ENCODE results near the gene SH3PXD2A.

The SH3PXD2A gene

GRCh38 chr10:103712146-103712545, 143.2 kb downstream of the SH3PXD2A start:
- H3K4me1 ChIP-seq (ENCODE audit: control insufficient read depth, low read depth, low read length): no peaks in the 10 kb centered on the region
- no peak overlapping the region for H4K5ac ChIP-seq (ENCODE audit: low read length)
- no peak overlapping the region for H4K8ac ChIP-seq (ENCODE audit: low read depth, low read length)
- no peak overlapping the region for H2AK5ac ChIP-seq (ENCODE audit: low read length)
- H2BK120ac ChIP-seq (ENCODE audit: low read depth, low read length): no peak overlapping the region
- no peak overlapping the region for H2BK15ac ChIP-seq (replicated peaks; ENCODE audit: low read depth)
- H3K4ac ChIP-seq (ENCODE audit: low read depth, low read length): no peak overlapping the region
- no peak overlapping the region for H2BK5ac ChIP-seq (ENCODE audit: low read length)
- no peak overlapping the region for H3K56ac ChIP-seq (ENCODE audit: low read length)
- H3K27me3 ChIP-seq (ENCODE audit: insufficient read depth, low read length, poor library complexity): no peaks in the 10 kb centered on the region
- H3K18ac ChIP-seq (ENCODE audit: low read length): no peak overlapping the region
- H3K4me2 ChIP-seq (ENCODE audit: low read length): no peak overlapping the region
- H3K23ac ChIP-seq (ENCODE audit: low read length): no peak overlapping the region
- no peaks in the 10 kb centered on the region for H3K79me2 ChIP-seq (ENCODE audit: control insufficient read depth, insufficient read depth, low read length)
- H3K79me1 ChIP-seq (ENCODE audit: low read length): no peaks in the 10 kb centered on the region
- H3K36me3 ChIP-seq (ENCODE audit: control insufficient read depth, insufficient read depth, low read length): no peaks in the 10 kb centered on the region
- no peak for DNase-seq
- H3K4me3 ChIP-seq (ENCODE audit: low read length): no peak overlapping the region
- no peak overlapping the region for H3K27ac ChIP-seq (ENCODE audit: low read depth, low read length)
- H3K9ac ChIP-seq (ENCODE audit: low read length): no peak overlapping the region
- WGBS (ENCODE audit: extremely low coverage, insufficient coverage, low lambda C conversion rate): no CpG with 5 or more reads among the region's 5 CpGs

- no peak overlapping the region for H3K9ac ChIP-seq (ENCODE audit: low read length)
- no peak overlapping the region for H3K4ac ChIP-seq (ENCODE audit: low read depth, low read length)
- H3K4me3 ChIP-seq (ENCODE audit: low read length): no peak overlapping the region
- no peak overlapping the region for H3K18ac ChIP-seq (ENCODE audit: low read length)
- H3K56ac ChIP-seq (ENCODE audit: low read length): peak overlapping the region; percentile 22
- DNase-seq: no peak
- no peak overlapping the region for H3K4me2 ChIP-seq (ENCODE audit: low read length)
- H3K27ac ChIP-seq (ENCODE audit: low read depth, low read length): no peak overlapping the region
- H3K79me1 ChIP-seq (ENCODE audit: low read length): no peaks in the 10 kb centered on the region
- no peak overlapping the region for H2AK5ac ChIP-seq (ENCODE audit: low read length)
- no CpG with 5 or more reads among the region's 15 CpGs for WGBS (ENCODE audit: extremely low coverage, insufficient coverage, low lambda C conversion rate)
- no peaks in the 10 kb centered on the region for H3K36me3 ChIP-seq (ENCODE audit: control insufficient read depth, insufficient read depth, low read length)
- no peaks in the 10 kb centered on the region for H3K4me1 ChIP-seq (ENCODE audit: control insufficient read depth, low read depth, low read length)
- no peak overlapping the region for H2BK120ac ChIP-seq (ENCODE audit: low read depth, low read length)
- H3K27me3 ChIP-seq (ENCODE audit: insufficient read depth, low read length, poor library complexity): no peaks in the 10 kb centered on the region
- H2BK5ac ChIP-seq (ENCODE audit: low read length): no peak overlapping the region
- no peaks in the 10 kb centered on the region for H3K79me2 ChIP-seq (ENCODE audit: control insufficient read depth, insufficient read depth, low read length)
- H4K5ac ChIP-seq (ENCODE audit: low read length): no peak overlapping the region
- H4K8ac ChIP-seq (ENCODE audit: low read depth, low read length): no peak overlapping the region
- H3K23ac ChIP-seq (ENCODE audit: low read length): no peak overlapping the region
- H2BK15ac ChIP-seq (replicated peaks; ENCODE audit: low read depth): no peak overlapping the region
Measured at GRCh38 chr10:103711351-103711994, 143.9 kb downstream of the SH3PXD2A start.

- Histone ChIP-seq H3K79me1 (ENCODE audit: low read length) (no peaks in the 10 kb centered on the region), H3K4me3 (ENCODE audit: low read length) (no peak overlapping the region), H3K56ac (ENCODE audit: low read length) (no peak overlapping the region), H4K8ac (ENCODE audit: low read depth, low read length) (no peak overlapping the region), H3K18ac (ENCODE audit: low read length) (no peak overlapping the region), H3K79me2 (ENCODE audit: control insufficient read depth, insufficient read depth, low read length) (no peaks in the 10 kb centered on the region), H2BK15ac (replicated peaks; ENCODE audit: low read depth) (no peak overlapping the region), H2AK5ac (ENCODE audit: low read length) (no peak overlapping the region), H3K23ac (ENCODE audit: low read length) (no peak overlapping the region), H3K27ac (ENCODE audit: low read depth, low read length) (no peak overlapping the region), H3K4ac (ENCODE audit: low read depth, low read length) (no peak overlapping the region), H4K5ac (ENCODE audit: low read length) (no peak overlapping the region), H2BK5ac (ENCODE audit: low read length) (no peak overlapping the region), H3K9ac (ENCODE audit: low read length) (no peak overlapping the region), H2BK120ac (ENCODE audit: low read depth, low read length) (no peak overlapping the region), H3K36me3 (ENCODE audit: control insufficient read depth, insufficient read depth, low read length) (no peaks in the 10 kb centered on the region), H3K4me2 (ENCODE audit: low read length) (no peak overlapping the region), H3K4me1 (ENCODE audit: control insufficient read depth, low read depth, low read length) (no peaks in the 10 kb centered on the region), H3K27me3 (ENCODE audit: insufficient read depth, low read length, poor library complexity) (no peaks in the 10 kb centered on the region)
- WGBS (ENCODE audit: extremely low coverage, insufficient coverage, low lambda C conversion rate): no CpG with 5 or more reads among the region's 4 CpGs
- no peak for DNase-seq
Measured at GRCh38 chr10:103710490-103710889, 144.9 kb downstream of the SH3PXD2A start.

- Histone ChIP-seq H3K9ac (ENCODE audit: low read length) (no peak overlapping the region), H4K5ac (ENCODE audit: low read length) (no peak overlapping the region), H3K4me1 (ENCODE audit: control insufficient read depth, low read depth, low read length) (no peaks in the 10 kb centered on the region), H3K27ac (ENCODE audit: low read depth, low read length) (no peak overlapping the region), H3K56ac (ENCODE audit: low read length) (no peak overlapping the region), H3K18ac (ENCODE audit: low read length) (no peak overlapping the region), H2BK120ac (ENCODE audit: low read depth, low read length) (no peak overlapping the region), H3K4me2 (ENCODE audit: low read length) (no peak overlapping the region), H3K79me1 (ENCODE audit: low read length) (no peaks in the 10 kb centered on the region), H2BK5ac (ENCODE audit: low read length) (no peak overlapping the region), H3K36me3 (ENCODE audit: control insufficient read depth, insufficient read depth, low read length) (no peaks in the 10 kb centered on the region), H3K4me3 (ENCODE audit: low read length) (no peak overlapping the region), H3K4ac (ENCODE audit: low read depth, low read length) (no peak overlapping the region), H2BK15ac (replicated peaks; ENCODE audit: low read depth) (no peak overlapping the region), H3K23ac (ENCODE audit: low read length) (no peak overlapping the region), H4K8ac (ENCODE audit: low read depth, low read length) (no peak overlapping the region), H3K79me2 (ENCODE audit: control insufficient read depth, insufficient read depth, low read length) (no peaks in the 10 kb centered on the region), H3K27me3 (ENCODE audit: insufficient read depth, low read length, poor library complexity) (no peaks in the 10 kb centered on the region), H2AK5ac (ENCODE audit: low read length) (no peak overlapping the region)
- no CpG with 5 or more reads among the region's 8 CpGs for WGBS (ENCODE audit: extremely low coverage, insufficient coverage, low lambda C conversion rate)
- no peak for DNase-seq
Measured at GRCh38 chr10:103709341-103709920, 145.9 kb downstream of the SH3PXD2A start.

GRCh38 chr10:103708627-103709288, 146.6 kb downstream of the SH3PXD2A start:
- no peak overlapping the region for H3K27ac ChIP-seq (ENCODE audit: low read depth, low read length)
- no peaks in the 10 kb centered on the region for H3K79me1 ChIP-seq (ENCODE audit: low read length)
- H3K56ac ChIP-seq (ENCODE audit: low read length): no peak overlapping the region
- H3K9ac ChIP-seq (ENCODE audit: low read length): no peak overlapping the region
- H2BK15ac ChIP-seq (replicated peaks; ENCODE audit: low read depth): no peak overlapping the region
- H3K4ac ChIP-seq (ENCODE audit: low read depth, low read length): no peak overlapping the region
- no peak for DNase-seq
- no CpG with 5 or more reads among the region's 6 CpGs for whole genome bisulfite sequencing (ENCODE audit: extremely low coverage, insufficient coverage, low lambda C conversion rate)
- no peak overlapping the region for H3K18ac ChIP-seq (ENCODE audit: low read length)
- H2AK5ac ChIP-seq (ENCODE audit: low read length): no peak overlapping the region
- H3K4me3 ChIP-seq (ENCODE audit: low read length): no peak overlapping the region
- no peak overlapping the region for H4K5ac ChIP-seq (ENCODE audit: low read length)
- no peaks in the 10 kb centered on the region for H3K36me3 ChIP-seq (ENCODE audit: control insufficient read depth, insufficient read depth, low read length)
- H3K4me1 ChIP-seq (ENCODE audit: control insufficient read depth, low read depth, low read length): no peaks in the 10 kb centered on the region
- no peak overlapping the region for H2BK5ac ChIP-seq (ENCODE audit: low read length)
- no peak overlapping the region for H3K4me2 ChIP-seq (ENCODE audit: low read length)
- H3K27me3 ChIP-seq (ENCODE audit: insufficient read depth, low read length, poor library complexity): no peaks in the 10 kb centered on the region
- no peak overlapping the region for H4K8ac ChIP-seq (ENCODE audit: low read depth, low read length)
- H2BK120ac ChIP-seq (ENCODE audit: low read depth, low read length): no peak overlapping the region
- H3K23ac ChIP-seq (ENCODE audit: low read length): no peak overlapping the region
- no peaks in the 10 kb centered on the region for H3K79me2 ChIP-seq (ENCODE audit: control insufficient read depth, insufficient read depth, low read length)
